Ovary (tissue), 3 donors: Measurements from ENCODE around the gene ZFP36.

Source experiments
- EP300 ChIP-seq: sonication (generic); formaldehyde crosslinking; IDR thresholded peaks from one replicate; pipeline ENCODE4 v1.6.1; 2017; ENCODE audit warnings: antibody characterized with exemption
- POLR2A ChIP-seq: fragments of 450-650 bp; IDR thresholded peaks from one replicate; pipeline ENCODE4 v1.6.1; 2017; ENCODE audit warnings: antibody characterized with exemption, mild to moderate bottlenecking, moderate library complexity
- TF ChIP-seq, protein P1 (sequence below), 3 donors: fragments of 450-650 bp in 2 of 3; fragments of 200-600 bp in 1 of 3; IDR thresholded peaks; one replicate each; pipeline versions ENCODE4 v1.5.1 to v1.8.0; 2016 to 2022; ENCODE audit warnings: antibody characterized with exemption in 3 of 3, mild to moderate bottlenecking in 1 of 3
- donor health status: DM: no; HTN: no; CAD: no.

DNA sequence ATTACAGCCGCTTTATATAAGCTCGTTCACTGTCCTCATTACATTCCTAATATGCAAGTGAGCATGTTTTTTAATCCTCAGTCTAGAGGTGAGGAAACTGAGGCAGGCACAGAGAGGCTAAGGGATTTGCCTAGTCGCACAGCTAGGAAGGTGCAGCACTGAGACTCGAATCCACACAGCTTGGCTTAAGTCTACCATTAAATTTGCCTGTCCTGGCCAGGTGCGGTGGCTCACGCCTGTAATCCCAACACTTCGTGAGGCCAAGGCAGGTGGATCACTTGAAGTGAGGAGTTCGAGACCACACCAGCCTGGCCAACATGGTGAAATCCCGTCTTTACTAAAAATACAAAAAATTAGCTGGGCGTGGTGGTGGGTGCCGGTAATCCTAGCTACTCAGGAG, 21.1 kb downstream of the ZFP36 start:
- TF ChIP-seq, protein P1, sequence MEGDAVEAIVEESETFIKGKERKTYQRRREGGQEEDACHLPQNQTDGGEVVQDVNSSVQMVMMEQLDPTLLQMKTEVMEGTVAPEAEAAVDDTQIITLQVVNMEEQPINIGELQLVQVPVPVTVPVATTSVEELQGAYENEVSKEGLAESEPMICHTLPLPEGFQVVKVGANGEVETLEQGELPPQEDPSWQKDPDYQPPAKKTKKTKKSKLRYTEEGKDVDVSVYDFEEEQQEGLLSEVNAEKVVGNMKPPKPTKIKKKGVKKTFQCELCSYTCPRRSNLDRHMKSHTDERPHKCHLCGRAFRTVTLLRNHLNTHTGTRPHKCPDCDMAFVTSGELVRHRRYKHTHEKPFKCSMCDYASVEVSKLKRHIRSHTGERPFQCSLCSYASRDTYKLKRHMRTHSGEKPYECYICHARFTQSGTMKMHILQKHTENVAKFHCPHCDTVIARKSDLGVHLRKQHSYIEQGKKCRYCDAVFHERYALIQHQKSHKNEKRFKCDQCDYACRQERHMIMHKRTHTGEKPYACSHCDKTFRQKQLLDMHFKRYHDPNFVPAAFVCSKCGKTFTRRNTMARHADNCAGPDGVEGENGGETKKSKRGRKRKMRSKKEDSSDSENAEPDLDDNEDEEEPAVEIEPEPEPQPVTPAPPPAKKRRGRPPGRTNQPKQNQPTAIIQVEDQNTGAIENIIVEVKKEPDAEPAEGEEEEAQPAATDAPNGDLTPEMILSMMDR (IDR thresholded peaks at IDR 0.05): no peak
- TF ChIP-seq POLR2A (no peak), EP300 (no peak)
